Measurements from ENCODE around the gene SLCO1C1. TPM values are rescaled to one million over a fixed set of nuclear protein-coding genes. Genes with fewer than 3 reads are reported as not detected.

Gene SLCO1C1
- 10 to 100 TPM; 12.0 to 22.8 TPM for total RNA-seq
- polyA plus RNA-seq (ENCODE audit: insufficient read length in 2 of 2): 10 to 100 TPM; 14.9 to 18.3 TPM
- long read RNA-seq, donor 1, partial matches to known transcripts: 7 of 11 reads
- long read RNA-seq, donor 1, other reads (novel, unspliced or antisense): 0 of 11 reads
- long read RNA-seq, donor 2, partial matches to known transcripts: 0 of 1 reads
- long read RNA-seq, donor 2, other reads (novel, unspliced or antisense): 0 of 1 reads
- long read RNA-seq, donor 3: 0 reads
- long read RNA-seq, donor 4: 0 reads

- peak in 3 of 6 donors; percentile 29 to 81 (median 57) for DNase-seq (ENCODE audit: low read depth in 4 of 6, low spot score in 6 of 6)
- H3K27ac ChIP-seq (ENCODE audit: low read depth, low read length): peak within 1 kb of the TSS; percentile 62
- H3K4me3 ChIP-seq (ENCODE audit: low read depth, low read length): peak within 1 kb of the TSS; percentile 26
- H3K4me1 ChIP-seq (ENCODE audit: control insufficient read depth, insufficient read depth, low read length): no peaks in the 10 kb centered on the region
- no peaks in the 10 kb centered on the region for H3K9me3 ChIP-seq (ENCODE audit: control insufficient read depth, insufficient read depth, low read length)
- H3K36me3 ChIP-seq (ENCODE audit: control insufficient read depth, insufficient read depth, low read length): no peaks in the 10 kb centered on the region
- WGBS (ENCODE audit: insufficient coverage): 47% methylated on average over 3 of the region's 6 CpGs
- H3K27me3 ChIP-seq (ENCODE audit: control insufficient read depth, insufficient read depth, low read length): no peaks in the 10 kb centered on the region
Observed at GRCh38 chr12:20695232-20695631, at the start of gene SLCO1C1. SLCO1C1 (plus strand) TSS chr12:20695332; CDS start chr12:20699577, 4,245 bp downstream.

- Histone ChIP-seq H3K9me3 (ENCODE audit: control insufficient read depth, insufficient read depth, low read length) (no peaks in the 10 kb centered on the region), H3K36me3 (ENCODE audit: control insufficient read depth, insufficient read depth, low read length) (no peaks in the 10 kb centered on the region), H3K4me3 (ENCODE audit: low read depth, low read length) (no peak overlapping the region), H3K4me1 (ENCODE audit: control insufficient read depth, insufficient read depth, low read length) (no peaks in the 10 kb centered on the region), H3K27ac (ENCODE audit: low read depth, low read length) (no peak overlapping the region), H3K27me3 (ENCODE audit: control insufficient read depth, insufficient read depth, low read length) (no peaks in the 10 kb centered on the region)
- no CpG with 5 or more reads among the region's 3 CpGs for WGBS (ENCODE audit: insufficient coverage)
- peak in 2 of 6 donors; percentile 64 to 71 for DNase-seq (ENCODE audit: low read depth in 4 of 6, low spot score in 6 of 6)
Observed at GRCh38 chr12:20646239-20646827, 48.8 kb upstream of the SLCO1C1 start.

- H3K27me3 ChIP-seq (ENCODE audit: control insufficient read depth, insufficient read depth, low read length): no peaks in the 10 kb centered on the region
- peaks cover 3% of the 10 kb centered on the region for H3K36me3 ChIP-seq (ENCODE audit: control insufficient read depth, insufficient read depth, low read length)
- no peaks in the 10 kb centered on the region for H3K9me3 ChIP-seq (ENCODE audit: control insufficient read depth, insufficient read depth, low read length)
- no peak overlapping the region for H3K27ac ChIP-seq (ENCODE audit: low read depth, low read length)
- no peak for DNase-seq (ENCODE audit: low read depth in 4 of 6, low spot score in 6 of 6)
- H3K4me1 ChIP-seq (ENCODE audit: control insufficient read depth, insufficient read depth, low read length): no peaks in the 10 kb centered on the region
- WGBS (ENCODE audit: insufficient coverage): 100% methylated on average over 1 of the region's 2 CpGs
- no peak overlapping the region for H3K4me3 ChIP-seq (ENCODE audit: low read depth, low read length)
Observed at GRCh38 chr12:20653871-20654270, 41.3 kb upstream of the SLCO1C1 start.

GRCh38 chr12:20656600-20656999, 38.5 kb upstream of the SLCO1C1 start:
- Histone ChIP-seq H3K27me3 (ENCODE audit: control insufficient read depth, insufficient read depth, low read length) (no peaks in the 10 kb centered on the region), H3K27ac (ENCODE audit: low read depth, low read length) (peak overlapping the region; percentile 15), H3K9me3 (ENCODE audit: control insufficient read depth, insufficient read depth, low read length) (peaks cover 12% of the 10 kb centered on the region), H3K4me1 (ENCODE audit: control insufficient read depth, insufficient read depth, low read length) (no peaks in the 10 kb centered on the region), H3K36me3 (ENCODE audit: control insufficient read depth, insufficient read depth, low read length) (peaks cover 3% of the 10 kb centered on the region), H3K4me3 (ENCODE audit: low read depth, low read length) (no peak overlapping the region)
- WGBS (ENCODE audit: insufficient coverage): 0% methylated on average over 1 of the region's 1 CpG
- no peak for DNase-seq (ENCODE audit: low read depth in 4 of 6, low spot score in 6 of 6)

- no CpG with 5 or more reads among the region's 2 CpGs for WGBS (ENCODE audit: insufficient coverage)
- Histone ChIP-seq H3K36me3 (ENCODE audit: control insufficient read depth, insufficient read depth, low read length) (peaks cover 3% of the 10 kb centered on the region), H3K4me1 (ENCODE audit: control insufficient read depth, insufficient read depth, low read length) (no peaks in the 10 kb centered on the region), H3K9me3 (ENCODE audit: control insufficient read depth, insufficient read depth, low read length) (peaks cover 15% of the 10 kb centered on the region), H3K27me3 (ENCODE audit: control insufficient read depth, insufficient read depth, low read length) (no peaks in the 10 kb centered on the region), H3K27ac (ENCODE audit: low read depth, low read length) (no peak overlapping the region), H3K4me3 (ENCODE audit: low read depth, low read length) (no peak overlapping the region)
- DNase-seq (ENCODE audit: low read depth in 4 of 6, low spot score in 6 of 6): peak in 2 of 6 donors; percentile 41 to 55
Observed at GRCh38 chr12:20657496-20657895, 37.6 kb upstream of the SLCO1C1 start.

- DNase-seq (ENCODE audit: low read depth in 4 of 6, low spot score in 6 of 6): no peak
- Histone ChIP-seq H3K36me3 (ENCODE audit: control insufficient read depth, insufficient read depth, low read length) (no peaks in the 10 kb centered on the region), H3K27ac (ENCODE audit: low read depth, low read length) (no peak overlapping the region), H3K27me3 (ENCODE audit: control insufficient read depth, insufficient read depth, low read length) (no peaks in the 10 kb centered on the region), H3K4me3 (ENCODE audit: low read depth, low read length) (no peak overlapping the region), H3K9me3 (ENCODE audit: control insufficient read depth, insufficient read depth, low read length) (no peaks in the 10 kb centered on the region), H3K4me1 (ENCODE audit: control insufficient read depth, insufficient read depth, low read length) (no peaks in the 10 kb centered on the region)
- 80% methylated on average over 3 of the region's 4 CpGs for WGBS (ENCODE audit: insufficient coverage)
Observed at GRCh38 chr12:20681334-20681733, 13.8 kb upstream of the SLCO1C1 start.

GRCh38 chr12:20696181-20696905, 1.2 kb downstream of the SLCO1C1 start:
- 67% methylated on average over 2 of the region's 7 CpGs for WGBS (ENCODE audit: insufficient coverage)
- no peaks in the 10 kb centered on the region for H3K27me3 ChIP-seq (ENCODE audit: control insufficient read depth, insufficient read depth, low read length)
- peak overlapping the region; percentile 26 for H3K4me3 ChIP-seq (ENCODE audit: low read depth, low read length)
- H3K9me3 ChIP-seq (ENCODE audit: control insufficient read depth, insufficient read depth, low read length): no peaks in the 10 kb centered on the region
- no peaks in the 10 kb centered on the region for H3K36me3 ChIP-seq (ENCODE audit: control insufficient read depth, insufficient read depth, low read length)
- peak overlapping the region; percentile 62 for H3K27ac ChIP-seq (ENCODE audit: low read depth, low read length)
- no peaks in the 10 kb centered on the region for H3K4me1 ChIP-seq (ENCODE audit: control insufficient read depth, insufficient read depth, low read length)
- peak in 4 of 6 donors; percentile 5 to 74 (median 32) for DNase-seq (ENCODE audit: low read depth in 4 of 6, low spot score in 6 of 6)

GRCh38 chr12:20701106-20701505, 6.0 kb downstream of the SLCO1C1 start:
- Histone ChIP-seq H3K4me3 (ENCODE audit: low read depth, low read length) (no peak overlapping the region), H3K27ac (ENCODE audit: low read depth, low read length) (no peak overlapping the region), H3K9me3 (ENCODE audit: control insufficient read depth, insufficient read depth, low read length) (no peaks in the 10 kb centered on the region), H3K36me3 (ENCODE audit: control insufficient read depth, insufficient read depth, low read length) (no peaks in the 10 kb centered on the region), H3K27me3 (ENCODE audit: control insufficient read depth, insufficient read depth, low read length) (no peaks in the 10 kb centered on the region), H3K4me1 (ENCODE audit: control insufficient read depth, insufficient read depth, low read length) (no peaks in the 10 kb centered on the region)
- no peak for DNase-seq (ENCODE audit: low read depth in 4 of 6, low spot score in 6 of 6)
- WGBS (ENCODE audit: insufficient coverage): 100% methylated on average over 1 of the region's 1 CpG

GRCh38 chr12:20704860-20705259, 9.7 kb downstream of the SLCO1C1 start:
- H3K9me3 ChIP-seq (ENCODE audit: control insufficient read depth, insufficient read depth, low read length): no peaks in the 10 kb centered on the region
- H3K36me3 ChIP-seq (ENCODE audit: control insufficient read depth, insufficient read depth, low read length): no peaks in the 10 kb centered on the region
- H3K4me3 ChIP-seq (ENCODE audit: low read depth, low read length): no peak overlapping the region
- H3K27ac ChIP-seq (ENCODE audit: low read depth, low read length): no peak overlapping the region
- no peaks in the 10 kb centered on the region for H3K27me3 ChIP-seq (ENCODE audit: control insufficient read depth, insufficient read depth, low read length)
- DNase-seq (ENCODE audit: low read depth in 4 of 6, low spot score in 6 of 6): no peak
- no peaks in the 10 kb centered on the region for H3K4me1 ChIP-seq (ENCODE audit: control insufficient read depth, insufficient read depth, low read length)
- WGBS (ENCODE audit: insufficient coverage): 76% methylated on average over 5 of the region's 6 CpGs
